Esophagus squamous epithelium (tissue), 5 donors: ENCODE results near the gene KHK. TPM values are rescaled to one million over a fixed set of nuclear protein-coding genes. Genes with fewer than 3 reads are reported as not detected.

ENCODE experiments used
- DNase-seq: peaks from one replicate; lab custom pipeline; 2025; lab: John Stamatoyannopoulos, UW
- H3K27ac ChIP-seq, 4 donors: fragments of 200-600 bp; sonication (generic); one replicate each; pipeline ENCODE4 v1.5.1; 2016 to 2019; ENCODE audit warnings: mild to moderate bottlenecking in 1 of 4
- H3K27me3 ChIP-seq, 4 donors: fragments of 200-600 bp; sonication (generic); 1 replicate in 3 of 4; 2 replicates in 1 of 4; pipeline versions ENCODE4 v1.5.1 to v1.6.0; 2017 to 2021; ENCODE audit warnings: antibody characterized with exemption in 1 of 4
- H3K36me3 ChIP-seq, 3 donors: fragments of 200-600 bp; sonication (generic); one replicate each; pipeline ENCODE4 v1.5.1; 2016 to 2019
- H3K4me1 ChIP-seq, 3 donors: fragments of 200-600 bp; sonication (generic); one replicate each; pipeline ENCODE4 v1.5.1; 2017 to 2019
- H3K4me3 ChIP-seq, 4 donors: fragments of 200-600 bp; sonication (generic); 1 replicate in 3 of 4; 2 replicates in 1 of 4; pipeline ENCODE4 v1.5.1; 2016 to 2019; ENCODE audit warnings: mild to moderate bottlenecking in 2 of 4, moderate library complexity in 1 of 4
- H3K9me3 ChIP-seq, 3 donors: fragments of 200-600 bp; sonication (generic); one replicate each; pipeline ENCODE4 v1.5.1; 2016 to 2019
- CTCF ChIP-seq, 6 experiments: fragments of 450-650 bp in 4 of 6; fragments of 200-600 bp in 2 of 6; sonication (generic) in 2 of 6; IDR thresholded peaks; one replicate each; pipeline ENCODE4 v1.5.1; 2016 to 2019; ENCODE audit warnings: antibody characterized with exemption in 6 of 6, mild to moderate bottlenecking in 4 of 6, moderate library complexity in 4 of 6
- POLR2A ChIP-seq, 4 donors: fragments of 450-650 bp; IDR thresholded peaks; one replicate each; pipeline ENCODE4 v1.6.1; 2017; ENCODE audit warnings: antibody characterized with exemption in 4 of 4, mild to moderate bottlenecking in 4 of 4, moderate library complexity in 3 of 4
- WGBS, 2 donors: methylation state at CpG; one replicate each; pipeline ENCODE4 v1.1.5; 2018; 5-methylcytosine and 5-hydroxymethylcytosine counted together
- intact Hi-C: fragments of 100-400 bp; cut with DNase I; formaldehyde crosslinking; loops from one replicate; pipeline ENCODE4 v1.15.0; 2022
- total RNA-seq, 4 donors: library from RNA; depleted of rRNA; stranded (reverse); fragments of >200 nt; gene quantifications; one replicate each; pipeline ENCODE4 v1.1.0, GENCODE V29; 2016
- donor health status: DM: yes; HTN: yes; CAD: no.

The KHK gene
- total RNA-seq, 4 donors from 2014 or later, result 1.3 to 1.9 (median 1.4) TPM

GRCh38 chr2:27127883-27128667 is 41.5 kb downstream of the KHK start:
- no peak overlapping the region for H3K27ac ChIP-seq
- H3K36me3 ChIP-seq, result peaks cover 15 to 39% (median 22%) of the 10 kb centered on the region in 3 donors
- no peak overlapping the region for H3K4me3 ChIP-seq
- H3K4me1 ChIP-seq, result peaks cover 5 to 24% (median 10%) of the 10 kb centered on the region in 3 donors
- DNase-seq, result no peak
- H3K27me3 ChIP-seq, result no peaks in the 10 kb centered on the region
- intact Hi-C loops, result no loop called here
- no peaks in the 10 kb centered on the region for H3K9me3 ChIP-seq
- 83 to 85% methylated on average over 4 of the region's 9 CpGs for WGBS, 2 donors
- TF ChIP-seq CTCF (IDR thresholded peaks at IDR 0.05) (no peak), POLR2A (IDR thresholded peaks at IDR 0.05) (no peak)

GRCh38 chr2:27128668-27129571 is 42.3 kb downstream of the KHK start:
- peaks cover 15 to 39% (median 22%) of the 10 kb centered on the region in 3 donors for H3K36me3 ChIP-seq
- H3K4me3 ChIP-seq, result no peak overlapping the region
- DNase-seq, result no peak
- WGBS, 2 donors, result 81 to 83% methylated on average over 10 to 11 of the region's 11 CpGs
- H3K27ac ChIP-seq, result no peak overlapping the region
- H3K9me3 ChIP-seq, result no peaks in the 10 kb centered on the region
- intact Hi-C loops, result no loop called here
- no peaks in the 10 kb centered on the region for H3K27me3 ChIP-seq
- peaks cover 12 to 24% (median 14%) of the 10 kb centered on the region in 3 donors for H3K4me1 ChIP-seq
- TF ChIP-seq CTCF (IDR thresholded peaks at IDR 0.05) (no peak), POLR2A (IDR thresholded peaks at IDR 0.05) (no peak)

GRCh38 chr2:27130396-27130795 is 43.8 kb downstream of the KHK start:
- Histone ChIP-seq H3K4me1 (peaks cover 12 to 28% (median 13%) of the 10 kb centered on the region in 3 donors), H3K36me3 (peaks cover 15 to 39% (median 22%) of the 10 kb centered on the region in 3 donors), H3K4me3 (no peak overlapping the region), H3K27ac (no peak overlapping the region), H3K9me3 (no peaks in the 10 kb centered on the region), H3K27me3 (no peaks in the 10 kb centered on the region)
- WGBS, 2 donors, result 87 to 90% methylated on average over 4 to 9 of the region's 10 CpGs
- DNase-seq, result no peak
- TF ChIP-seq POLR2A (IDR thresholded peaks at IDR 0.05), result no peak
- no peak for TF ChIP-seq CTCF (IDR thresholded peaks at IDR 0.05)
- intact Hi-C loops, result no loop called here

- H3K27ac ChIP-seq, result no peak overlapping the region
- peaks cover 12 to 28% (median 13%) of the 10 kb centered on the region in 3 donors for H3K4me1 ChIP-seq
- no peak overlapping the region for H3K4me3 ChIP-seq
- intact Hi-C loops, result no loop called here
- TF ChIP-seq CTCF (IDR thresholded peaks at IDR 0.05) (no peak), POLR2A (IDR thresholded peaks at IDR 0.05) (no peak)
- no peak for DNase-seq
- 72 to 89% methylated on average over 7 to 8 of the region's 11 CpGs for WGBS, 2 donors
- peaks cover 15 to 39% (median 22%) of the 10 kb centered on the region in 3 donors for H3K36me3 ChIP-seq
- H3K9me3 ChIP-seq, result no peaks in the 10 kb centered on the region
- H3K27me3 ChIP-seq, result no peaks in the 10 kb centered on the region
Observed at GRCh38 chr2:27131429-27131828, 44.9 kb downstream of the KHK start.
